Fibroblast of the aortic adventitia (primary cell): Measurements from ENCODE around the gene C10orf105. TPM values are rescaled to one million over a fixed set of nuclear protein-coding genes. Genes with fewer than 3 reads are reported as not detected.

Experiments
- DNase-seq: peaks from one replicate; pipeline ENCODE4 v3.0.0-alpha.2; 2010; ENCODE audit warnings: low read depth
- H3K4me3 ChIP-seq: 2 replicates; pipeline ENCODE4 v1.5.1; 2011; ENCODE audit warnings: low read depth, mild to moderate bottlenecking, control low read depth, low read length, moderate library complexity
- total RNA-seq: library from RNA; depleted of rRNA; stranded (reverse); fragments of >200 nt; gene quantifications from 2 replicates; pipeline ENCODE4 v1.2.3, GENCODE V29; 2012; ENCODE audit warnings: low replicate concordance
- TF ChIP-seq, protein P1 (sequence below): IDR thresholded peaks from 2 replicates; pipeline ENCODE4 v1.5.1; 2011; ENCODE audit warnings: mild to moderate bottlenecking, low read length, control low read depth, inconsistent platforms; ENCODE audit not compliant: insufficient read depth

The C10orf105 gene
- total RNA-seq, 1 donor = under 0.01 TPM

DNA sequence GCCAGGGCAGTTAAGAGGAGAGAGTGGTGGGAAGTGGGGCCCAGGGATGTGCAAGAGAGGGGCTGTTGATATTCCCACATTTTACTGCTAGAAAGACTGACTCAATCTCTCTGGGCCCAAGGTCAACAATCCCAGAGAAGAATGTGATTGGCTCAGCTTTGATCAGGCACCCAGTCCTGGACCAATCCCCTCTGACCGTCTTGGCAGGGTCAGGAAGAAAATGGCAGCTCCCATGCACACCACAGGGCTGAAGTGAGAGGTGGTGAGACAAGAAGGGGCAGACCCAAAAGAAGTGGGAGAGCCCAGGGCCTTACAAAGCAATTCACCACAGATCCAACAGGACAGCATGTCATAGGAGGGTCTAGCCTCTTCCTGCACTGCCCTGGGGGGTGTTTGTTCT is 3.3 kb upstream of the C10orf105 start:
- DNase-seq = no peak
- TF ChIP-seq, protein P1, sequence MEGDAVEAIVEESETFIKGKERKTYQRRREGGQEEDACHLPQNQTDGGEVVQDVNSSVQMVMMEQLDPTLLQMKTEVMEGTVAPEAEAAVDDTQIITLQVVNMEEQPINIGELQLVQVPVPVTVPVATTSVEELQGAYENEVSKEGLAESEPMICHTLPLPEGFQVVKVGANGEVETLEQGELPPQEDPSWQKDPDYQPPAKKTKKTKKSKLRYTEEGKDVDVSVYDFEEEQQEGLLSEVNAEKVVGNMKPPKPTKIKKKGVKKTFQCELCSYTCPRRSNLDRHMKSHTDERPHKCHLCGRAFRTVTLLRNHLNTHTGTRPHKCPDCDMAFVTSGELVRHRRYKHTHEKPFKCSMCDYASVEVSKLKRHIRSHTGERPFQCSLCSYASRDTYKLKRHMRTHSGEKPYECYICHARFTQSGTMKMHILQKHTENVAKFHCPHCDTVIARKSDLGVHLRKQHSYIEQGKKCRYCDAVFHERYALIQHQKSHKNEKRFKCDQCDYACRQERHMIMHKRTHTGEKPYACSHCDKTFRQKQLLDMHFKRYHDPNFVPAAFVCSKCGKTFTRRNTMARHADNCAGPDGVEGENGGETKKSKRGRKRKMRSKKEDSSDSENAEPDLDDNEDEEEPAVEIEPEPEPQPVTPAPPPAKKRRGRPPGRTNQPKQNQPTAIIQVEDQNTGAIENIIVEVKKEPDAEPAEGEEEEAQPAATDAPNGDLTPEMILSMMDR = no peak
- no peak overlapping the region for H3K4me3 ChIP-seq

DNA sequence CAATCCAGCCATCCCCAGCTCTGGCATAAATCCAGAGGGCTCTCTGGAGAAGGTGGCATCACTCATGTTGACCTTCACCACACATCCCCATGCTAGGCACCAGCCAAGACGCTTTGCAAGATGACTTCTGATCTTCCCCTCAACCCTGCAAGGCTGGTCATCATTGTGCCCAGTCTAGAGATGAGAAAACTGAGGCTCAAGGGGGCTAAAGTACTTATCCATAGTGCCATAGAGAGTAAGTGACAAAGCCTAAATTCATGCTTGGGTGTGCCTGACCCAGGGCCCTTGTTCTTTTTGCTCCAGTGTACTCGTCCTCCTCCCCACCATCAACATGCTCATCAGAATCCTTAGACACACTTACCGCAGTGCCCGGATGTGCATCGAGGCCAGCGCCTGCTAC is 1.7 kb upstream of the C10orf105 start:
- TF ChIP-seq, protein P1 = no peak
- no peak for DNase-seq
- H3K4me3 ChIP-seq = no peak overlapping the region

DNA sequence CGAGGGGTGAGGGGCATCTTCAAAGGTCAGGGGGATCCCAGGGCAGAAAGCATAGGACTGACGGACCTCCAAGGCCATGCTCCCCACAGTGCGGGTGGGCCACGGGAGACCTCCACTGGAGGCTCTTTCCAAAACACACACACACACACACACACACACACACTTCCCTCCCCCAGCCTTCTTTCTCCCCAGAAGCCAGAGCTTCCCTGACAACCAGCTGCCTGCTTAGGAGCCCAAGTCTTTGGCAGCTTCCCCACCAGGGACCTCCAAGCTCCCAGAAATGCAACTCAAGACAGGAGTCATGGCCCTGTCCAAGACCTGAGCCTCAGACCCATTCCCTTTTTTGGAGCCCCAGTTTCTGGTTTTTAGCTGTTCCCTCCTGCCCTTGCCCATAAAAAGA is 710 bp upstream of the C10orf105 start:
- H3K4me3 ChIP-seq = no peak overlapping the region

DNA sequence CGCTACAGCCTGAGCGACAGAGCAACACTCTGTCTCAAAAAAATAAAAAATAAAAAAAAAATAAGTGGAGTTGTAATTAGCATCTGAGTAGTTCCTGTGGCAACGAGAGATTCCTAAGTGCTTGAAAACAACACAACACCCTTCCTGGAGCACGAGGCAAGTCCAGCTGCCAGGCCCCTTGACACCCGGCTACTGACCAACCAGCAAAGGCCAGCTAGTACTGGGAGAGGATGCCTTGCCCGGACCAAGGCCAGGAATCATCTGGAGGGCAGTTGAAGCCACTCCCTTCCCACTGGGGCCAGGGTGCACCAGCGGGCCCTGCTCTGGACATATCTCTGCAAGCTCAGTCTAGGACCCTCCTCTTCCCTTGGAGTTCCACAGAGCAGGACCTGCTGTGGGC is 536 bp downstream of the C10orf105 start:
- peak; percentile 66 for DNase-seq
- TF ChIP-seq, protein P1 = no peak
- H3K4me3 ChIP-seq = no peak overlapping the region

More for the DNA sequence above, 710 bp upstream of the C10orf105 start:
- DNase-seq = no peak
- TF ChIP-seq, protein P1 = no peak

DNA sequence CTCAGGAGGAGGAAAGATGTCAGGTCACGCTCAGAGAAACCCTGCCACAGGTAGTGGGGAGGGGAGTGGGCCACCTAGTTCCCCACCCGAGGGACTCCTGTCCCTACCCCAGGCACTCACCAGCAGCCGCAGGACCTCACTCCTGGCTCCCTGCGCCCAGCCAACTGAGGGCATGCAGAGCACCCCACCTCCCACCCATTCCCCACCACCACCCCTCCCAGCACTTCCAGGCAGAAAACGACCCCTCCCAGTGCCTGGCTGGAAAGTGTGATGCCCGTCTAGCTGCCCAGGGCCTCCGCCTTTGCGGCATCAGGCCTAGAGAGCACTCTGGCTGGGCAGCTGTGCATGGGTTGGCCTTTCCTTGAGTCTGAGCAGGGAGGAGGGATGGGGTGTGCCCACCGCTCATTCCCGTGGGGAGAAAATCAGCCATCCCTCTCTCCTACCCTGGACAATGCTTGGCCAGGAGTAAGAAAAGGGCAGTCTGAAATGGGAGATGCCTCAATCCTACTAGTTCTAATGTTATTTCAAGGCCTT is 1.3 kb downstream of the C10orf105 start:
- no peak for DNase-seq
- H3K4me3 ChIP-seq = no peak overlapping the region
- TF ChIP-seq, protein P1 = no peak

- no peak overlapping the region for H3K4me3 ChIP-seq
- peak; percentile 77 for DNase-seq
- TF ChIP-seq, protein P1 = no peak
These were observed 2.0 kb downstream of the C10orf105 start for GRCh38 chr10:71717551-71717951.

- H3K4me3 ChIP-seq = no peak overlapping the region
- DNase-seq = no peak
- TF ChIP-seq, protein P1 = no peak
These were observed 2.5 kb downstream of the C10orf105 start for GRCh38 chr10:71717056-71717455.
